Measurements from ENCODE around the gene GNPTAB. TPM values are rescaled to one million over a fixed set of nuclear protein-coding genes. Genes with fewer than 3 reads are reported as not detected.
A peak's percentile ranks its signal among the peaks of the same experiment; 100 is the strongest.

GNPTAB gene
- total and polyA plus RNA-seq, 7 donors, result 10.3 to 36.1 (median 15.3) TPM

DNA sequence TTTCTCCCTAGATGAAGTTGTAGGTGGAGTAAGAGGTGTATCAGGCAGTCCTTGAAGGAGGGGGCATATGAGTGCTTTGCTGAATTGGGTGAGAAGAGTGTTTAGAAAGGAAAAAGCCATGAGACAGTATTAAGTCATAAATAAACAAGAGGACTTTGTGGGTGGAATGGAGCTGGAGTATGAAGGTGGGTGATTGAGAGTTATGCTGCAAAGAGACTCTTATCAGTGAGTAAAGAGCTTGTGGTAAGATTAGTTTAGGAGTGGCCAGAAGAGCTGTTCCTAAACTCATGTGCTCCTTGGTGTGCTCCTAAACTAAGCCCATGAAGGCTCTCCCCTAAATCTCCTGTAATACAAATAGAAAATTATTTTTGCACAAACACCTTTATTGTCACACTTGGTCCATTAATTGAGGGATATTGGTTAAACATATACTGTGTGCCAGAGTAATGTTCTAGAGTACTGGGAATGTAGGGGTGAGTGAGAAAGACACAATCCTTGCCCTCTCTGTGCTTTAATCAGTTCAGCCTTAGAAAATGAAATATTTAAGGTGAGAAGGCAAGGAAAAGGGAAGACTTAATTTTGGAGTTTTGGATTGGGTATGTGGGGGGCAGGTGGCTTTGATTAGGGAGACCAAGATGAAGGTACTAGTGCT, 123.5 kb downstream of the GNPTAB start:
- DNase-seq (no peak), ATAC-seq (peak in 1 of 4 donors; percentile 16)
- H3K27me3 ChIP-seq (ENCODE audit: insufficient read depth in 3 of 3, low read length in 2 of 3), result no peaks in the 10 kb centered on the region
- H3K9me3 ChIP-seq, result no peaks in the 10 kb centered on the region
- TF ChIP-seq, protein P1, sequence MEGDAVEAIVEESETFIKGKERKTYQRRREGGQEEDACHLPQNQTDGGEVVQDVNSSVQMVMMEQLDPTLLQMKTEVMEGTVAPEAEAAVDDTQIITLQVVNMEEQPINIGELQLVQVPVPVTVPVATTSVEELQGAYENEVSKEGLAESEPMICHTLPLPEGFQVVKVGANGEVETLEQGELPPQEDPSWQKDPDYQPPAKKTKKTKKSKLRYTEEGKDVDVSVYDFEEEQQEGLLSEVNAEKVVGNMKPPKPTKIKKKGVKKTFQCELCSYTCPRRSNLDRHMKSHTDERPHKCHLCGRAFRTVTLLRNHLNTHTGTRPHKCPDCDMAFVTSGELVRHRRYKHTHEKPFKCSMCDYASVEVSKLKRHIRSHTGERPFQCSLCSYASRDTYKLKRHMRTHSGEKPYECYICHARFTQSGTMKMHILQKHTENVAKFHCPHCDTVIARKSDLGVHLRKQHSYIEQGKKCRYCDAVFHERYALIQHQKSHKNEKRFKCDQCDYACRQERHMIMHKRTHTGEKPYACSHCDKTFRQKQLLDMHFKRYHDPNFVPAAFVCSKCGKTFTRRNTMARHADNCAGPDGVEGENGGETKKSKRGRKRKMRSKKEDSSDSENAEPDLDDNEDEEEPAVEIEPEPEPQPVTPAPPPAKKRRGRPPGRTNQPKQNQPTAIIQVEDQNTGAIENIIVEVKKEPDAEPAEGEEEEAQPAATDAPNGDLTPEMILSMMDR (IDR thresholded peaks at IDR 0.05), result no peak
- H3K36me3 ChIP-seq (ENCODE audit: insufficient read depth in 1 of 2, low read depth in 1 of 2), result no peaks in the 10 kb centered on the region
- no peak overlapping the region for H3K27ac ChIP-seq
- peaks cover 8% of the 10 kb centered on the region for H3K4me1 ChIP-seq
- intact Hi-C loops (cut with DNase I), result no loop called here
- H3K4me3 ChIP-seq, result no peak overlapping the region

DNA sequence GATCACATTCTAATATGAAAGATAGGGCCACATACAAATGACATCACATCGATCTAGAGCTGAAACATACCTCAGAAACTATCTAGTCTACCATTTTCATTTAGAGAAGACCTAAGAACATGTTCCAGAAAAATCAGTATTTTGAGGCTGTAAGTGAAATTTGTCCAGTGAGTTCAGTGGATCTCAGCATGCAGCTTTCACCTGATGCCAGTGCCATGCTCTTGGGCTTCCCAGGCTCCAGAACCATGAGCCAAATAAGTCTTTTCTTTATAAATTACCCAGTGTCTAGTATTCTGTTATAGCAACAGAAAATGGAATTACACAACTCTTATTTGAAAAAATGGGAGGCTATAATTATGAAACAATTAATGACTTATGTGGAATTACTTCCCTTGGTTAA, 124.4 kb downstream of the GNPTAB start:
- H3K4me1 ChIP-seq, result peaks cover 14% of the 10 kb centered on the region
- H3K27me3 ChIP-seq (ENCODE audit: insufficient read depth in 3 of 3, low read length in 2 of 3), result no peaks in the 10 kb centered on the region
- DNase-seq, result no peak
- no peaks in the 10 kb centered on the region for H3K36me3 ChIP-seq (ENCODE audit: insufficient read depth in 1 of 2, low read depth in 1 of 2)
- intact Hi-C loops (cut with DNase I), result no loop called here
- no peaks in the 10 kb centered on the region for H3K9me3 ChIP-seq
- TF ChIP-seq, protein P1 (IDR thresholded peaks at IDR 0.05), result no peak
- WGBS, 3 donors, result 97 to 100% (median 100%) methylated on average over 1 of the region's 1 CpG
- no peak overlapping the region for H3K27ac ChIP-seq
- H3K4me3 ChIP-seq, result no peak overlapping the region
- ATAC-seq, result no peak

DNA sequence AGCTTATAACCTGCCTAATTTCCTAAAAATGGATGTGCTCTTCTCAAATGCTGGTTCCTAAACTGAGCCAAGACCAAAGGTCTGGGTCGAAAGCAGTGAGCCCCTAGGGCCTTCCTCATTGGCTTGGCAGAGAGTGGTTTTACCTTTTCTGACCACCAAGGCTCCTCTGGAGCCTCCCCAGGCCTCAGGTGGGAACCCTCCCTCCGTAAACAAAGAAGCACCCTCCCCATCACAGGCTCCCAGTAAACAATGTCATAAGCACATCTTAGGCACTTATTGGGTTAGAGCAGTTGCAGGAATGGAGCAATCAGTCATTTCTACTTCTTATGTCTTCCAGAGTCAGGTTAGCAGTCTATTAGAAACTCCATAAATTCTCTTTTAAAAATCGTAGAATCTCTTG, 127.3 kb downstream of the GNPTAB start:
- intact Hi-C loops (cut with DNase I), result no loop called here
- 76 to 86% (median 79%) methylated on average over 3 of the region's 3 CpGs for WGBS, 3 donors
- Histone ChIP-seq H3K9me3 (no peaks in the 10 kb centered on the region), H3K4me1 (peaks cover 39% of the 10 kb centered on the region), H3K36me3 (ENCODE audit: insufficient read depth in 1 of 2, low read depth in 1 of 2) (no peaks in the 10 kb centered on the region), H3K4me3 (no peak overlapping the region), H3K27me3 (ENCODE audit: insufficient read depth in 3 of 3, low read length in 2 of 3) (no peaks in the 10 kb centered on the region), H3K27ac (no peak overlapping the region)
- TF ChIP-seq, protein P1 (IDR thresholded peaks at IDR 0.05), result no peak
- DNase-seq (no peak), ATAC-seq (no peak)

DNA sequence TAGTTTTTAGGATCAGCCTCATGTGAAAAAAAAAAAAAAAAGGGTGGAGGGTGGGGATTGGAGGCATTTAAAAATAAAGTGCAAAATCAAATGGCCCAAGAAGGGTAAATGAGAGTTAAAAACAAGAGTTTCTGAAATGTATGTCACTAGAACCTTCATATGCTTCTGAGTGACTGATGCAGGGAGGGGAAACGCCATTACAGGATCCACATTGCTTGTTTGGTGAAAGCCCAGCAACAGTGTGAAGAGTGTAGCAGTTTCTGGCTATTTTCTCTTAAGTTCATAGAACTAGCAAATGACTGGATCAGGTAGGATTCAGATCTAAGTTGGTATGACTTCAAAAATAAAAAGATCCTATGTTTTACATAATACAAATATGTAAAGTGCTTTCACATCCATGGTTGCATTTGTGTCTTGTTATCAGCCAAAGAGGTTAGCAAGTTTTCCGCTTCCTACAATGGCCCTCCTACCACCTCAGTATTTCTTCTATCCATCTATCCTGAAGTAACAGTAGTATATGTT, 130.4 kb downstream of the GNPTAB start:
- TF ChIP-seq, protein P1 (IDR thresholded peaks at IDR 0.05), result no peak
- intact Hi-C loops (cut with DNase I), result no loop called here
- no peak for ATAC-seq
- Histone ChIP-seq H3K4me1 (peaks cover 49% of the 10 kb centered on the region), H3K4me3 (peak overlapping the region; percentile 29), H3K9me3 (no peaks in the 10 kb centered on the region), H3K27me3 (ENCODE audit: insufficient read depth in 3 of 3, low read length in 2 of 3) (no peaks in the 10 kb centered on the region), H3K27ac (no peak overlapping the region), H3K36me3 (ENCODE audit: insufficient read depth in 1 of 2, low read depth in 1 of 2) (no peaks in the 10 kb centered on the region)
- 84 to 91% (median 90%) methylated on average over 2 of the region's 2 CpGs for WGBS, 3 donors
- DNase-seq, result no peak
